HFF-Myc (cell line): ENCODE measurements around the gene SYT4.

Experiments
- DNase-seq: peaks from one replicate; pipeline ENCODE4 v3.0.0-alpha.2; 2011; ENCODE audit warnings: low read depth; ENCODE audit errors: extremely low read depth
- H3K4me3 ChIP-seq: replicated peaks from 2 replicates; pipeline ENCODE4 v1.5.1; 2011; ENCODE audit warnings: low read depth, mild to moderate bottlenecking, control low read depth, low read length
- CTCF ChIP-seq: IDR thresholded peaks from 2 replicates; pipeline ENCODE4 v1.5.1; 2012; ENCODE audit warnings: mild to moderate bottlenecking, low read depth, low read length, control low read depth; ENCODE audit errors: missing control alignments

Gene SYT4

GRCh38 chr18:43222501-43222900 lies 54.8 kb downstream of the SYT4 start:
- DNase-seq: no peak
- TF ChIP-seq CTCF: no peak
- no peak overlapping the region for H3K4me3 ChIP-seq

- no peak for DNase-seq
- no peak for TF ChIP-seq CTCF
- no peak overlapping the region for H3K4me3 ChIP-seq
These were observed 56.6 kb downstream of the SYT4 start for GRCh38 chr18:43220691-43221090.
